Omental fat pad (tissue), 4 donors: ENCODE results near the gene PDGFRA. TPM values are rescaled to one million over a fixed set of nuclear protein-coding genes. Genes with fewer than 3 reads are reported as not detected.

Experiments
- ATAC-seq: fragments of 150-250 bp; one replicate; pipeline ENCODE4 v1.9.1; 2016; ENCODE audit warnings: mild to moderate bottlenecking, moderate library complexity; ENCODE audit not compliant: low FRiP score
- DNase-seq: peaks from one replicate; pipeline ENCODE4 v3.0.0-alpha.2; 2019; ENCODE audit warnings: low spot score
- total RNA-seq, 4 donors: library from RNA; depleted of rRNA; stranded (reverse); fragments of >200 nt; gene quantifications; one replicate each; pipeline ENCODE4 v1.1.0, GENCODE V29; 2016
- TF ChIP-seq, protein P1 (sequence below), 3 donors: fragments of 450-650 bp; IDR thresholded peaks; one replicate each; pipeline ENCODE4 v1.5.1; 2016 to 2017; ENCODE audit warnings: antibody characterized with exemption in 3 of 3, mild to moderate bottlenecking in 3 of 3, moderate library complexity in 2 of 3

The PDGFRA gene
- total RNA-seq, 4 donors from 2014 or later = 135 to 272 (median 163) TPM

DNA sequence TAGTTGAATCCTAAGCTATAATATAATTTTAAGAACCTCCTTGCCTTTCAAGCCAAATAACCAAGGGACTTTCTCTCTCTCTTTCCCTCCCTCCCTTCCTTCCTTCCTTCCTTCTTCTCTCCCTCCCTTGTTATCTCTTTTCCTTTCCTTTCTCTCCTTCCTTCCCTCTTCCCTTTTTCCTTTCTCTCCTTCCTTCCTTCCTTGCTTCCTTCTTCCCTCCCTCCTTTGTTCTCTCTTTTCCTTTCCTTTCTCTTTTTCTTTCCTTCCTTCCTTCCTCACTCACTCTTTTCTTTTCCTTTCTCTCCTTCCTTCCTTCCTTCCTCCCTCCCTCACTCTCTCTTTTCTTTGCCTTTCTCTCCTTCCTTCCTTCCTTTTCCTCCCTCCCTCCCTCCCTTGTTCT lies 42.4 kb downstream of the PDGFRA start:
- no peak for ATAC-seq
- no peak for DNase-seq
- TF ChIP-seq, protein P1, sequence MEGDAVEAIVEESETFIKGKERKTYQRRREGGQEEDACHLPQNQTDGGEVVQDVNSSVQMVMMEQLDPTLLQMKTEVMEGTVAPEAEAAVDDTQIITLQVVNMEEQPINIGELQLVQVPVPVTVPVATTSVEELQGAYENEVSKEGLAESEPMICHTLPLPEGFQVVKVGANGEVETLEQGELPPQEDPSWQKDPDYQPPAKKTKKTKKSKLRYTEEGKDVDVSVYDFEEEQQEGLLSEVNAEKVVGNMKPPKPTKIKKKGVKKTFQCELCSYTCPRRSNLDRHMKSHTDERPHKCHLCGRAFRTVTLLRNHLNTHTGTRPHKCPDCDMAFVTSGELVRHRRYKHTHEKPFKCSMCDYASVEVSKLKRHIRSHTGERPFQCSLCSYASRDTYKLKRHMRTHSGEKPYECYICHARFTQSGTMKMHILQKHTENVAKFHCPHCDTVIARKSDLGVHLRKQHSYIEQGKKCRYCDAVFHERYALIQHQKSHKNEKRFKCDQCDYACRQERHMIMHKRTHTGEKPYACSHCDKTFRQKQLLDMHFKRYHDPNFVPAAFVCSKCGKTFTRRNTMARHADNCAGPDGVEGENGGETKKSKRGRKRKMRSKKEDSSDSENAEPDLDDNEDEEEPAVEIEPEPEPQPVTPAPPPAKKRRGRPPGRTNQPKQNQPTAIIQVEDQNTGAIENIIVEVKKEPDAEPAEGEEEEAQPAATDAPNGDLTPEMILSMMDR (IDR thresholded peaks at IDR 0.05) = no peak

DNA sequence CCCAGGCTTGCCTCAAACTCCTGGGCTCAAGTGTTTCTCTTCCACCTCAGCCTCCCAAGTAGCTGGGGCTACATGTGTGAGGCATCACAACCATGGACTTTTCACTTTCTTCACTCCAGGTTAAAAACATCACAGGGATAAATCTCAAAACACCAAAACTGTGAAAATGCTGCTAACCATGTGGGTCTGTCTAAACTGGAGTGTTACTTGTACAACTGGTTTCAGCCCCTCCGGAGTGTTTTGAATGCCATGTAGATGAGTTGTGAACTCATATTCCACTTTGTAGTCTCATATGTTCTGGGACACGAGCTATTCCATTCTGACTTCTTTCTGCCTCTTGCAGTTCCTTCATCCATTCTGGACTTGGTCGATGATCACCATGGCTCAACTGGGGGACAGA lies 43.0 kb downstream of the PDGFRA start:
- TF ChIP-seq, protein P1 (IDR thresholded peaks at IDR 0.05) = no peak
- no peak for ATAC-seq
- no peak for DNase-seq

DNA sequence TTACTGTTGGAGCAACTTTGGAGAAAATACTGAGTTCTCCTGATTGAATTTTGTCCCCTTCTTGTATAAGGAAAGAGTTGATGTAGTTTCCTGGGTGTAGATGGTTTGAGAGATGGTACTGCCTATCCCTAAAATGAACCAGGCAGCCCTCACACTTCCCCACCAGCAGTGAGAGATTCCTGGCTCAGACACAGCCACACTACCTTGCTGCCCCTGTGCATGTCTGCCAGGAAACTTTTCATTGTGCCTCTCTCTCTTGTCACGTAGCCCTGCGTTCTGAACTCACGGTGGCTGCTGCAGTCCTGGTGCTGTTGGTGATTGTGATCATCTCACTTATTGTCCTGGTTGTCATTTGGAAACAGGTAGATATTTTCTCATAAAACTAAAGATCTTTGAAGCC lies 45.2 kb downstream of the PDGFRA start:
- ATAC-seq (no peak), DNase-seq (no peak)
- TF ChIP-seq, protein P1 (IDR thresholded peaks at IDR 0.05) = no peak

DNA sequence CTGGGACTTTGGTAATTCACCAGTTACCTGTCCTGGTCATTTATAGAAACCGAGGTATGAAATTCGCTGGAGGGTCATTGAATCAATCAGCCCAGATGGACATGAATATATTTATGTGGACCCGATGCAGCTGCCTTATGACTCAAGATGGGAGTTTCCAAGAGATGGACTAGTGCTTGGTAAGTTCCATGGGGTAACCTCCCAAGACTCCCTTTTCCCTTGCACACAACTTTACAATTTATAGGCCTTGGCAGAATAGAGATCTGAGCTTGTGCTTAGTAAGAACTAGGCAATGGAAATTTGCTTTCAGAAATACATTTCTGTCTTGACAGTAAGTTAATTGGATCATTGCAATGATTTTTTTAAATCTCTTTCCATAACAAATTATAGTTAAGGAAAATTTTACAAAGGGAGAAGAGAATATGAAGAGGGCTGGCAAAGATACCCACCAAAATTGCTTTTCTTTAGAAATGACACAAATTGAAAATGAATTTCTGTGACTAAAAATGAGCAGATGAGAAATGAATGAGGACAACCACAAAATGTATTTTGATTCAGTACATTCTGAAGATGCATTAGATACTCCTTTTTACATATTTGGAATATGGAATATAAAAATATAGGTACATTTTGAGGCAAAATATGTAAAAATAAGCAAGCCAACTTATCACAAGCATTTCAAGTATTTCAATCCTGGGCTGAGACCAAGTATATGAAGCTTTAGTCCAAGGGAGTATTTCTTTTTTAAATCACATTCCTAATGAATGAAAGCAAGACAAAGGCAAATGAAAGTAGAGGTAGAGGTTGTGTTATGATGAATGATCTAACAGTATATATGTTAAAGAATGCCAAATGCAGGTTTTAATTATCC lies 45.9 kb downstream of the PDGFRA start:
- DNase-seq (no peak), ATAC-seq (peak; percentile 72)
- TF ChIP-seq, protein P1 (IDR thresholded peaks at IDR 0.05) = no peak

DNA sequence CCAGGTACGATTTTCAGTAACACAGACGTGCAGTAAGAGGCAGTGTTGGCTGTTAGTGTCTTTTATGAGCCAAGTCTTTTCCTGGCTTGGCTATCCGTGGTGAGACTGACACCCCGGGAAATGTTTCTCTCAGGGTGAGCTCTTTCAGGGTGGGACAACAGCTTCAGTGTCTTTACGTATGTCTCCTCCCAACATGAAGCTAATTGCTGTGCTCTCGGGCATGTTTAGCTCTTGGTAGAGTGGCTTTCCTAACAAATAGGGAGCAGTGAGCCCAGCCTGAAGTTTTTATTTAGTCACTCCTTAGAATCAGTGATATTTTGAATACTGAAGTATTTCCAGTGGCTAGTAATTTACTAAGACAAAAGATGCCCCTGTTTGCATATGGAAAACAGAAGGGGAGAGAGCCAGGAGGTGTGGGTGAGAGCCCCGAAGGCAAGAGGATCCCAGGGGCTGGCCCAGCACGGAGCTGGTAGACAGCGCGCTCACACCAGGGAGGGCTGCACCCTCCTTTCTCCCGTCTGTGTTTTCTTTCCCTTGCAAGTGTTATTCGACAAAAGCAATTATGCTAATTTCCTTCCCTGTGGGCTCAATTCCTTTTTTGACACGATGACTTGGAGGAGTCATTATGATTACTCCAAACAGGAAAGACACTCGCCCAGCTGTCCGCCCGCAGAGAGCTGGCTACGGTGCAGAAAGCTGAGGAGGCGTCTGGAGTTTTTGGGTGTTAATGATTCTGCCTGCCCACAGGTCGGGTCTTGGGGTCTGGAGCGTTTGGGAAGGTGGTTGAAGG lies 47.7 kb downstream of the PDGFRA start:
- DNase-seq (no peak), ATAC-seq (no peak)
- TF ChIP-seq, protein P1 (IDR thresholded peaks at IDR 0.05) = no peak

DNA sequence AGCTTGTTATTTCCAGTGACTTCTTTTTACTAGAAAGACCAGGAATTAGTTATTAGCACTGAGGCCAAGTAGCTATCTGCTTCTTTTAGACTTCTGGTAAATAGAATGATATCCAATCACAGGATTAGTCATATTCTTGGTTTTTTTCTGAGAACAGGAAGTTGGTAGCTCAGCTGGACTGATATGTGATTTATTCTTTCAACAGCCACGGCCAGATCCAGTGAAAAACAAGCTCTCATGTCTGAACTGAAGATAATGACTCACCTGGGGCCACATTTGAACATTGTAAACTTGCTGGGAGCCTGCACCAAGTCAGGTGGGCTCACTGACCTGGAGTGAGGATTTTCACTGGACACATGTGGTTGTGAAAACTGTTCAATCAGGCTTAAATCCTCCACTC lies 48.6 kb downstream of the PDGFRA start:
- no peak for DNase-seq
- peak; percentile 60 for ATAC-seq
- TF ChIP-seq, protein P1 (IDR thresholded peaks at IDR 0.05) = no peak
